DMS53 treated with DMSO at 0.1 percent for 48 hours (cell line): Measurements from ENCODE around the gene C3orf22.
"Not testable (repeated sequence)": the region's sequence is repeated elsewhere in the genome, so short reads cannot be mapped to it uniquely, and the experiment has no call there.

Experiments
- DNase-seq: peaks from one replicate; lab custom pipeline; 2025; ENCODE audit not compliant: unreplicated experiment; lab: John Stamatoyannopoulos, UW

The C3orf22 gene, protein sequence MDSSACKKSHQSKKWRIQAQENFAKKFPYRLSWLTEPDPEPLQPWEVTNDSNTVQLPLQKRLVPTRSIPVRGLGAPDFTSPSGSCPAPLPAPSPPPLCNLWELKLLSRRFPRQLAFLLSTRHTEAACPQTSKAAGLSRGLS

DNA sequence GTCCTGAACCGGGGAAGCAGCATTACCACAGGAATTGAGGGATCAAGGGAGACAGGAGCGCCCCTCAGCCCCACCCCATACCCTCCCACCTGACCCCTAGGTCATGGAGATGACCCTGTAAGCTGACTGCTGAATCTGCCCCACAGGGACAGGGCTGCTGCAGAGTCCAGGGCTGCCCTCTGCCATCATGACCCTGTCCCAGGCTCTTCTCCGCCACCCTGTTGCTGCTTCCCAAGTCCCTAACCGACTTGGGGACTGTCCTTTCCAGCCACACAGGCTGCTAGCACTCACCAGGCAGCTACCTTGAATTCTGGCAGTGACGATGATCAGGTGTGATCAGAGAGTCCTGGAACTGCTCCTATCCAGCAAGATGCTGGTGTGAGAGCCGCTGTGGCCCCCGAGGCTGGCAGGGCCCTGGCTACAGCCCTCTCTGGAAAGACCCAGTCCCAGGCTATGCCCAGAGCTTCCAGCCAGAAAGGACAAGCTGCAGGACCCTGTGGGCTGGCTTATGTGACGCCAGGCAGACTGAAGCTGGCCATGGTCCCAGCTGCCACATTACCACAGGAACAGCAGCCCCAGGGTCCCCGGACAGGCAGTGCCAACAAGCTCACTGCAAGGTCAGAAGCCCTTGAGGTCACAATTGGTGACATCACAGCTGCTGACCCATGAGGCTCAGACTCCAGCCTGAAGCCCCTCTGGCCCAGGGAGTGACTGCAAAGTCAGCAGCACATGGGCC lies at the start of gene C3orf22:
TSS of gene C3orf22 (minus strand) at position 597 of the 736 bp plus-strand sequence. CDS start 5,542 bp downstream, outside the sequence.
- no peak for DNase-seq

DNA sequence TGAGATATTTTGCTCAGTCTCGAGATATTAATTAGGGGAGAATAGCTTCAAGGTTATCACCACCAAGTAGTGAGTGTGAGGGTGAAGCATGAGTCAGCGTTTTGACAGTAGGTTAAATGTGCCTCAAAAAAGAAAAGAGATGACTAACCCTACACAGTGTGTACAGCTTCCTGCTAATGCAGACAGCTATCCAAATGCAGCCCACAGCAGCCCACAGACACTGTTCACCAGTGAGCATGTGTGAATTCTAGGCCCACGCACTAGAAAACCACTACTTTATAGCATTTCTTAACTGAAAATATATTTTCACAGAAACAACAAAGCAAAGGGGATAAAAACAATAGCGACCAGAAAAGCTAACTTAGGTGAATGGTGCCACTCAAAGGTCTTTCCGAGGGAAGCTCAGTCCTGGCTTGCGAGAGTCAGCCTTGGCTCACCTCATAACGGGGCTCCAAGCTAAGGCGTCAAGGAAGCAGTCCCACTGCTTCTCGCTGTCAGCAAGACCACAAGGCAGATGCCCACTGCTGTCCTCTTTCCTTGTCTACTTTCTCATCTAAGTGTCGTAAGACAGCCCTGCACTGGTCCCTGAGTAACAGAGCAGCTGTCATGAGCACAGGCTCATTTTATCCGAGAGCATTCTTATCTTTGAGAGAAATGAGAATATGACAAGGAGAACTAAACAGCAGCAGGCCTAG lies 48.6 kb upstream of the C3orf22 start:
- DNase-seq = no peak

DNA sequence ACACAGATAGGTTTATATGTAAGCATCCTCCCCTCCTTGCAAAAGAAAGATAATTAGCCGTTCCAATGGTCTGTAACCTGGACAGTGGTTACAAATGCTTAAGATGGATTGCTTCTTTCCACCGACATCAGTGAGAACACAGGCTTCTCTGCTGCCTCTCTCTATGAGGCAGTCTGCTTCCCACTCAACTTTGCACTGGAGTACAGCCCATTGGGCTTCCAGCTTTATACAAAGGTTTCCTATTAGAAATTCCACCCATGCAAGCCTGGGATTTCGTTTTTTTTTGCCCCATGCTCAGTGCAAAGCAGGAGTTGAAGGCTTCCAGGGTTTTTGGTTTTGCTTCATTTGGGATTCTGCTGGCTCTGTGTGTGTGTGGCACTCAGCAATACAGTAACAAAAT lies 47.3 kb upstream of the C3orf22 start:
- no peak for DNase-seq

DNA sequence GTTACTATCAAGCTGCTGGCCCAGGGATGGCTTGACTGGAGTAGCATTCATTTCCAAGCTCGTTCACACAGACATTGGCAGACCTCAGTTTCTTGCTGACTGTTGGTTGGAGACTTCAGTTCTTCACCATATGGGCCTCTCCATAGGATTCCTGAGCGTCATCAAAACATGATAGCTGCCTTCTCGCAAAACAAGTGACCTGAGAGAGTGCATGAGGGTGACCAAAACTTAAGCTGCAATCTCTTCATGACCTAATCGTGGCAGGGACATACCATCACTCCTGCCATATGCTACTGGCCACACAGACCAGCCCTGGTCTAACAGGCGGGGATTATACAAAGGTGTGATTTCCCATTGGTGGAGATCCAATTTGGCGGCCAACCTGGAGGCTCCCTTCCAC lies 46.0 kb upstream of the C3orf22 start:
- DNase-seq = no peak

DNA sequence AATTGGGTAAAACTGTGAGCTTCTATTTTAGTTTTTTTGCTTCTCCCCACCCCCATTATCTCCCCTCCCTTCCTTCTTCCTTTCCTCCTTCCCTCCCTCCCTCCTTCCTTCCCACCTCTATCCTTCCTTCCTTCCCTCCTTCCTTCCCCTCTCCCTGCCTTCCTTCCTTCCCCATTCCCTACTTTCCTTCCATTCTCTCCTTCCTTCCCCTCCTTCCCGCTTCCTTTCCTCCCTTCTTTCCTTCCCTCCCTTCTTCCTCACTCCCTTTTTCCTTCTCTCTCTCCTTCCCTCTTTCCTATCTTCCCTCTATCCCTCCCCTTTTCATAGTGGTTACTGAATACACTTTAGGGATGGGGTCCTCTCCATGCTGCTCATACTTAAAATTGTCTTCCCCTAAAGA lies 40.4 kb upstream of the C3orf22 start:
- DNase-seq = no peak

DNA sequence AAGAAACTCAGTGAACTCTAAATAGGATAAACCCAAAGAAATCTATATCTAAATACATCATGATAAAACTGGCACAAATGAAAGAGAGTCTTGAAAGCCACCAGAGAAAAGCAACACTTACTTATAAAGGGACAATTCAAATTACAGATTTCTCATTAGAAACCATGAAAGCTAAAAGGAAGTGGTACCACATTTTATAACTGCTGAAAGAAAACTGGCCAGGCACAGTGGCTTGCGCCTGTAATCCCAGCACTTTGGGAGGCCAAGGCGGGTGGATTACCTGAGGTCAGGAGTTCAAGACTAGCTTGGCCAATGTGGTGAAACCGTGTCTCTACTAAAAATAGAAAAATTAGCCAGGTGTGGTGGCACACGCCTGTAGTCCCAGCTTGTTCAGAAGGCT lies 36.7 kb upstream of the C3orf22 start:
- not testable (repeated sequence) for DNase-seq

DNA sequence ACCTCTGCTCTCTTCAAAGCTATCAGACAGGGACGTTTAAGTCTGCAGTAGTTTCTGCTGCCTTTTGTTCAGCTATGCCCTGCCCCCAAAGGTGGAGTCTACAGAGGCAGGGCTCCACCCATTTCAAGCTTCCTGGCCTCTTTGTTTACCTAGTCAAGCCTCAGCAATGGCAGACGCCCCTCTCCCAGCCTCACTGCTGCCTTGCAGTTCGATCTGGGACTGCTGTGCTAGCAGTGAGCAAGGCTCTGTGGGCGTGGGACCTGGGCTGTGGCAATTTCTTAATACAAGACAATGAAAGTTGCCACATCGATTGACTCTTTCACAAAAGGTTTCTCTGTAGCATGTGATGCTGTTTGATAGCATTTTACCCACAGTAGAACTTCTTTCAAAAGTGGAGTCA lies 32.8 kb upstream of the C3orf22 start:
- DNase-seq = not testable (repeated sequence)

DNA sequence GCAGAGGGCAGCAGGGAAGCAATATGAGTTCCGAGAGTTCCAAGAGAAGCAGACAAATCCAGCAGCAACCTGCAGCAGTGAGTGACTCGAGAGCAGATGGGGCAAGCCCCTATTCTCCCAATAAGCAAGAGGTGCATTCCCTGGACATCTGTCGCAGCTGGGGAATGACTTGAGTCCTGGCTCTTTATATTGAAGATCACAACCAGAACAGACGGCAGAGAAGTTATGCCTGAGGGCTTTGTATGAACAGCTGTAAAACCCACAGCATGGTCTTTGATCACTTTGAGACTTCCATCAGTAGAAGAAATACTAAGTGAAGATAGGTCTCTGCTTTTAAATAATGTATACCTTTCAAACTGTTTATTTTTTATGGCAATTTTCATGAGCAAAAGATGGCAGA lies 23.6 kb upstream of the C3orf22 start:
- DNase-seq = no peak

DNA sequence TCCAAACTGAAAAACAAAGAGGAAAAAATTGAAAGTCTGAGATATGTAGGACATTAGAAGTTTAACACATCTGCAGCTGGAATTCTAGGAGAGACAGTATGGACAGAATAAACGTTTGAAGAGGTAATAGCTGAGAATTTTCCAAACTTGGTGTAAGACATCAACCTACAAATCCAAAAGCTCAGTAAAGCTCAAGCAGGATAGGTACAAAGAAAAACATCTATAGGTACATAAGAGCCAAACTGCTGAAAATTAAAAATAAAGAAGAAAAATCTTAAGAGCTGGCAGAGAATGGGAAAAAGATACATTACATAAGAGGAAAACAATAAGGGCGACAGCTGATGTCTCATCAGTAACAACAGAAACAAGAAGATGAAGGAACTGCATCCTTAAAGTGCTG lies 22.8 kb upstream of the C3orf22 start:
- no peak for DNase-seq

DNA sequence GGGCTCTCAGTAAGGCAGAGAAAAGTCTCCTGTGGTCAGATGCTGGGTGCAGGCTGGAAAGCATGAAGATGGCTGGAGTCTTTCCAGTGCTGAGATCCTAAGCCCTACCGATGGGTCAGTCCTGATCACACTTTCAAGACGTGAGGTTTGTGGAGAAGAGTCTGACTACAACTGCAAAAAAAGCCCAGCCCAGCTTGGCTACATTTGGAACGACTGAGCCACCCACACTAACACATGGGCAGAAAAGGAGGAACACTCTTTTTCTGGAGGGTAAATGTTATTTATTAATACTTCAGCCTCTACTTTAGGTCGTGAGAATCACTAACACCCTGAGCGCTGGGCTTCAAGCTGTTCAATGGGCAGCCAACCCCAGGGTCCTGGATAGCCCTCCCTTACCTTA lies 22.0 kb upstream of the C3orf22 start:
- no peak for DNase-seq

DNA sequence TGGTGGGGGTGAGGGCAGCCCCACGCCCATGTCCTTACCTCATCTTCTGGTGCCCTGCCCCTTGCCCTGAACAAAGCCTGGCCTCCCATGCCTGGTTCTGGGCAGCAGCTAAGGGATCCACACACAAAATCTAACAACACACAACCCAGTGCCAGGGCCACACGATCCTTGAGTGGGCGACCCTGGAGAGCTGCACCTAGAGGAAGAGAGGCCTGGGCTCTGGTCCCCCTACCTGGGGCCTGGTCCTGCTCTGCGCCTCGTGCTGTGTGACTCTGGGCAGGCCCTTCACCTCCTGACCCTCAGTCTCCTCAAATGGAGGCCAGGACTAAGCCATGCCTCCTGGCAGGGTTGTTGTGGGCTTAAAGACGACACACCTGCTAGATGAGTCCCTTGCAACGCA lies 20.0 kb upstream of the C3orf22 start:
- no peak for DNase-seq

DNA sequence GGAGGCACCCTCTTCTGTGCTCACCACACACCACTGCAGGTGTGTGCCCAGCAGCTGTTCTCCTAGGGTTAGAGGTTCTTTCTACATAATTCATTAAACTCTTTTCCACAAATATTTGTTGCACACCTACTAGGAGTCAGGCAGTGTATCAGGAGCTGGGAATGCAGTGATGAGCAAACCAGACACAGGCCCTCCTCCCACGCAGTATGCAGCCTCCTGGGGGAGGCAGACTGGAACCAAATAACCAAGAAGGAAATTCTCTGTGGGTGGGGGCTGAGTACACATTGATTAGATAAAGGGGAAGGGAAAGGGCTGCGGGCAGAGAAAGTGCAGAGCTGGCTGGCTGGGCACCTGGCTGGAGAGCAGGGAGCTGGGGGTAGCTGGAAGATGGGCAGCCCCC lies 18.5 kb upstream of the C3orf22 start:
- DNase-seq = no peak

DNA sequence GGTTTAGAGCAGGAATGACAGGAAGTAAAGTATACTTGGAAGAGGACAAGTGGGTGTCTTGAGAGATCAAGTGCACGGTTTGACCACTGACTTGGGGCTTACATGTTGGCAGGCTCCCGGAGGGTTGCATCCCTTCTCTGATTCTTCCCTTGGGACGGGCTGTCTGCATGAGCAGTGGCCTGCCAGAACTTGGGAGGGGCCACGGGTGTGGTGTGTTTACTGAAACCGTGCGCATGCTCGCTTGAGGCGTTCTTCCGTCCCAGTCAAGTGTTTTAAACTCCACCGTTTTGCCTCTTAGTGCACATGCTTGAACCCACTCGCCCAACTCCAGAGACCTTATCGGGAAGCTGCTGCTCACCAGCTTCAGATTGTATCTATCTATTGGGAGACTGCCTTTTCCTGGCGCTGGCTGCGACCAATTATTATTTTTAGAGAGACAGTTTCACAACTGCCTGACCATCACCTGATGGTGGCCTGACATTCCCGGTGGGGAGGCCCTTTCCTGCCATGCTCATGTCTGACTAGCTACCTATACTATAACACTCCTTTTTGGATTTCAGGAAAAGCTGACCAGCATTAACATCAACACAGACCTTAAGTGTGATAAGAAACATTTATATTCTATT lies 14.9 kb upstream of the C3orf22 start:
- no peak for DNase-seq

DNA sequence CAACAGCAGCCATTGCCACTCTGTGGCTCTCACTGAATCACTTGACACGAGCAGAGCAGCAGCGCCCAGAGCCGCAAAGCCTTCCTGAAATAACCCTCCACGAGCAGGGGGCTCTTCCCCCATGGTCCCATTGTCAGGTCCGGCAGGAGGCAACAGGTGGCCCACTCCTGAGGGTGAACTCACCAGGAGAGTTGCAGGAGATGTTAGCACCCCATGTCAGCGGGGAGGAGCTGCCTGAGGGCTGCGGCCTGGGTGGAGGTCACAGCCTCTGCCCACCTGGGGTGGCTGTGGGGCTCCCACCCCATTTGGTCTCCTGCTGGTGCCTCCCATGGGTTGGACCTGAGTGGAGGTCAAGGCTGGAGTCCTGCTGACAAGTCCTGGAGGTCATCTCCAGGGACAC lies 12.3 kb upstream of the C3orf22 start:
- no peak for DNase-seq

DNA sequence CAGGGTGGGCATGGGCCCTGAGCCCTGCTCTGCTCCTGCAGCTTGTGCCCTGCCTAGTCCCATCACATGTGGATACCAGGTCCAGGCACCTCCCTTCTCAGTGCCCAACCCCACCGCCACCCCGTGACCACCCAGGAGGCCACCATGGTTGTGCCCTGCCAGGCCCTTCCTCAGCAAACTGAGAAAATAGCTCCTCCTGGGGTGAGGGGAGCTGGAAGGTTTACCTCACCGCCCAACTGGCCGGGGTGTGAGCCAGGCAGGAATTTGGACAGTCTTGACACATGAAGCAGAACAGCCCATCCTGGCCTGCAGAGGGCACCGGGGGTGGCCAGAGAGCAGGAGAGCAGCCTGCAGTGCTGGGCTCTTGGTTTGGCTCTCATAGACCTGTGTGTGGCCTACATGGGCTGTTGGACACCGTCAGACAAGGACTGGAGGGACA lies 11.4 kb upstream of the C3orf22 start:
- no peak for DNase-seq

DNA sequence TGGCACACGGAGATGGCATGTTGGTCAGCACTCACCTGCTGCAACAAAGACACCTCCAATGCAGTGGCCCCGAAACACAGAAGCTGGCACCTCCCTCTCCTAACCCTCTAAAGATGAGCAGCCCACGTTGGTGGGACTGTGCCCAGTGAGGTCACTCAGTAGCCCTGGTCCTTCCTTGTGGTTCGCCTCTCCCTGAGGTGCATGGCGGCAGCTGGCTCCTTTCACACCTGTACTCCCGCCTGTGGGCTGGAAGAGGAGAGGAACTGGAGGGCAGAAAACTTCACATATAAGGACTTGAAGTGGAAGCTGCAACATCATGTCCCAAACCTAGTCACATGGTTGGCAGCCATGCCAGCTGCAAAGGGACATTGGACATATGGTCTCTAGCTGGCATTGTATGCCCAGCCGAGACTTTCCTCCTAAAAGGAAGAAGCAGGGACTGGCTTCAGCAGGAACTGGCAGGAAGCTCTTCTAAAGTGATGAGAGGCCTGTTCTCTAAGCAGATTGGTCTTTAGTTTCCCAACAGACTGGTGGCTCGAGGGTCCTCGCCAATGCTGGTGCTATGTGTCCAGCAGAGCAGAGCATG lies 10.8 kb upstream of the C3orf22 start:
- DNase-seq = no peak

DNA sequence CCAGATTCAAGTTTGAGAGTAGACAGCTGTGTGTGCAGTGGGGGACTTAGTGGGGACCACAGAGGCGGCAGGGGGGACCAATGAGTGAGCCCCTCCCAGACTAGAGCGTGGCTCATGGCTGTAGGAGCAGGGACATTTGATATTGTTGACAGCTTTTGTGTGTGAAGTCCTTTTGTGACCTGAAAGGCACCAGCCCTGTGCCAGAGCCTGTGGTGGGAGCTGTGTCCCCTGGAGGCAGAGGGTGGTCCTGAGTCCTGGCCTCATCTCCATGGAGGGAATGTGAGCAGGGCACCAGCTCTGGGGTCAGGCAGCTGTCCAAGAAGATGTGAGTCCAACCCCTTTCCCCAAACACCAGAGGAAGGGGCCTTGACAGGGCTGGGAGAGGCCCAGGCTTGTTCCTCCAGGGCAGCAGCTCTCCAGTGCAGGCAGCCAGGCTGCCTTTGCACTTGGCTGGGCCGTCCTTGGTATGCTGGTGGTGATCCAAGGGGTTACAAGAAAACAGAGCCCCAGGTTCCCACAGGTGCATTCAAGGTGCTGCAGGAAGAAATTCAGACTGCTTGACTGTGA lies 10.1 kb upstream of the C3orf22 start:
- no peak for DNase-seq

DNA sequence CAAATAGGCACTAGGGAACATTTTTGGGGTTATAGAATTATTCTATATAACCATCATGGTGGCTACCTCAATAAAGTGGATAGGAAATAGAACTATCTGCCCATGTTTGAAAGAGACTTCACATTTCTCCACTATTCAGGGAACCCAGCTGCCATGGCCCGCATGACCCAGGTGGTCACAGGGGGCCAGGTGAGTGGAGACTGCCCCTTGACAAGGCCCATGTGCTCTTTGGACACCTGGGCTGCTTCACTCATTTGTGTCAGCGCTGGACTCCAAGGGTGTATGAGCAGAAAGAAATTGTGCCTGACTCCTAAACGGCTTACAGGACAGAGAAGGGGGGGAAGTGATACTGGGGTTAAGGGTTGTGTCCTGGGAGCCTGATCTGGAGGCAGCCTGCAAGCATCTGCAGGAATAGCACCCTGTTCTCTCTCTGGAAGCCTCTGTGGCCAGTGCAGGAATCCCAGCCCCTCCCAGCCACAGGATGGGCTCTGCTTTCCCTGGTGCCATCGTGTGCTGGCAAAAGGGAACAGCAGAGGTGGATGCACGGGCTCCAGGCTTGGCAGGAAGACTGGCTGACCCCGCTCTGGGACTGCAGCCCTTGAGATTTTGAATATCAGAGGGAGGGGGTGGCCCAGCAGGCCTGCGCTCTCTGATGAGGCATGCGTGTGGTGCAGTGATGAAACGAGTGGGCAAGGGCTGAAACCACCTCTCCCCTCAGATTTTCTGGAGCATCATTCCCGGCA lies 9.1 kb upstream of the C3orf22 start:
- no peak for DNase-seq

DNA sequence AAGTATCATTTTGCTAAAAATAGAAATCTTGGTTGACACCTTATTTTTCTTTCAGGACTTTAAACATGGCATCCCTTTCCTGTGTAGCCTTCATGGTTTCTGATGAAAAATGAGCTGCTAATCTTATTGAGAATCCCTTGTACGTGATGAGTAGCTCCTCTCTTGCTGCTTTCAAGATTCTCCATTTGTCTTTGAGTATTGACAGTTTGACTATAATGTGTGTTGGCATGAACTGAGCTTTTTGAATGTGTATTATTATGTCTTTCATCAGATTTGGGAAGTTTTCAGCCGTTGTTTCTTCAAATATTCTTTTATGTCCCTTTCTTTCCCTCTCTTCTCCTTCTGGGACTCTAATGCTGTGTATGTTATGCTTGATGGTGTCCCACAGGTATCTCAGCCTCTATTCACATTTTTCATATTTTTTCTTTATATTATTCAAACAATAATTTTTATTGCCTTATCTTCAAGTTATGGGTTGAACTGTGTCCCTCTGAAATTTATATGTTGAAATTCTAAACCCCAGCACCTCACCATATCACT lies 4.1 kb upstream of the C3orf22 start:
- no peak for DNase-seq

DNA sequence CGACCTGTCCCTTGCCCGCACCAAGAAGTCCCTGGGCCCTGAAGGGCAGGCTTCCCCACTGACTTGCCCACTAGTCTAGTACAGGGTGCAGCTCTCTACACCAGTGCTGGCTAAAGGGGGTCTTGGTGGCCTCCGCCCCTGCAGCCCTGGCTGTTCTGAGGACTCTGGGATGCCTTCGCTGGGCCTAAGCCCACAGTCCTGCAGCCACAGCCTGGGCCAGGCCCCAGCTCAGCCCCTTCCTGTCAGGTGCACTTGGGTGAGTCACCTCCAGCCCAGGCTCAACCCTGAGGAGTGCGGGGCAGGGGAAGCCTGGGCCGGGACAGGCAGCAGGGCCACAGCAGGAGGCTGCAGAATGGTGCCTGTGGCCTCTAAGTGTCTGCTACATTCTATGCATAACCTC lies 971 bp downstream of the C3orf22 start:
- DNase-seq = no peak
